ENCODE measurements around the gene TNFRSF1B.

Gene TNFRSF1B

GRCh38 chr1:12186679-12186985 lies 19.8 kb downstream of the TNFRSF1B start:
- H3K4me3 ChIP-seq (ENCODE audit: low read length), result no peak overlapping the region
- TF ChIP-seq CTCF (IDR thresholded peaks at IDR 0.05; ENCODE audit: insufficient read depth, low read depth, low read length, missing control alignments), result no peak
- DNase-seq (ENCODE audit: low read depth), result no peak

GRCh38 chr1:12188115-12188514 lies 21.3 kb downstream of the TNFRSF1B start:
- no peak for TF ChIP-seq CTCF (IDR thresholded peaks at IDR 0.05; ENCODE audit: insufficient read depth, low read depth, low read length, missing control alignments)
- DNase-seq (ENCODE audit: low read depth), result no peak
- H3K4me3 ChIP-seq (ENCODE audit: low read length), result no peak overlapping the region

- no peak for TF ChIP-seq CTCF (IDR thresholded peaks at IDR 0.05; ENCODE audit: insufficient read depth, low read depth, low read length, missing control alignments)
- DNase-seq (ENCODE audit: low read depth), result no peak
- H3K4me3 ChIP-seq (ENCODE audit: low read length), result no peak overlapping the region
Measured at GRCh38 chr1:12188657-12189327, 22.0 kb downstream of the TNFRSF1B start.

- H3K4me3 ChIP-seq (ENCODE audit: low read length), result no peak overlapping the region
- TF ChIP-seq CTCF (IDR thresholded peaks at IDR 0.05; ENCODE audit: insufficient read depth, low read depth, low read length, missing control alignments), result no peak
- no peak for DNase-seq (ENCODE audit: low read depth)
Measured at GRCh38 chr1:12189328-12189682, 22.5 kb downstream of the TNFRSF1B start.

GRCh38 chr1:12191242-12192032 lies 24.6 kb downstream of the TNFRSF1B start:
- H3K4me3 ChIP-seq (ENCODE audit: low read length), result no peak overlapping the region
- no peak for DNase-seq (ENCODE audit: low read depth)
- TF ChIP-seq CTCF (IDR thresholded peaks at IDR 0.05; ENCODE audit: insufficient read depth, low read depth, low read length, missing control alignments), result no peak

GRCh38 chr1:12194666-12195216 lies 27.9 kb downstream of the TNFRSF1B start:
- H3K4me3 ChIP-seq (ENCODE audit: low read length), result no peak overlapping the region
- TF ChIP-seq CTCF (IDR thresholded peaks at IDR 0.05; ENCODE audit: insufficient read depth, low read depth, low read length, missing control alignments), result no peak
- no peak for DNase-seq (ENCODE audit: low read depth)
